WERI-Rb-1 (cell line): ENCODE measurements around the gene EIF4E2.

Source experiments
- DNase-seq: peaks from one replicate; pipeline ENCODE4 v3.0.0-alpha.2; 2020
- H3K27ac ChIP-seq: fragments of 250-450 bp; sonication (Bioruptor Pico); 2 replicates; pipeline ENCODE4 v1.5.1; 2020; ENCODE audit warnings: mild to moderate bottlenecking, moderate library complexity
- H3K27me3 ChIP-seq: fragments of 250-450 bp; sonication (Bioruptor Pico); 2 replicates; pipeline ENCODE4 v1.5.1; 2021; ENCODE audit warnings: mild to moderate bottlenecking, low read depth, moderate library complexity; ENCODE audit not compliant: insufficient read depth, severe bottlenecking
- H3K36me3 ChIP-seq: fragments of 250-450 bp; sonication (Bioruptor Pico); 2 replicates; pipeline ENCODE4 v1.5.1; 2020; ENCODE audit warnings: mild to moderate bottlenecking, moderate library complexity
- H3K4me3 ChIP-seq: 2 replicates; pipeline ENCODE4 v1.5.1; 2011; ENCODE audit warnings: low read depth, mild to moderate bottlenecking, control low read depth, low read length
- H3K9me3 ChIP-seq: fragments of 250-450 bp; sonication (Bioruptor Pico); 2 replicates; pipeline ENCODE4 v1.5.1; 2021; ENCODE audit warnings: mild to moderate bottlenecking, moderate library complexity; ENCODE audit not compliant: severe bottlenecking
- CTCF ChIP-seq: IDR thresholded peaks from 2 replicates; pipeline ENCODE4 v1.5.1; 2011; ENCODE audit warnings: low read depth, mild to moderate bottlenecking, control low read depth, inconsistent platforms, low read length

EIF4E2 gene

DNA sequence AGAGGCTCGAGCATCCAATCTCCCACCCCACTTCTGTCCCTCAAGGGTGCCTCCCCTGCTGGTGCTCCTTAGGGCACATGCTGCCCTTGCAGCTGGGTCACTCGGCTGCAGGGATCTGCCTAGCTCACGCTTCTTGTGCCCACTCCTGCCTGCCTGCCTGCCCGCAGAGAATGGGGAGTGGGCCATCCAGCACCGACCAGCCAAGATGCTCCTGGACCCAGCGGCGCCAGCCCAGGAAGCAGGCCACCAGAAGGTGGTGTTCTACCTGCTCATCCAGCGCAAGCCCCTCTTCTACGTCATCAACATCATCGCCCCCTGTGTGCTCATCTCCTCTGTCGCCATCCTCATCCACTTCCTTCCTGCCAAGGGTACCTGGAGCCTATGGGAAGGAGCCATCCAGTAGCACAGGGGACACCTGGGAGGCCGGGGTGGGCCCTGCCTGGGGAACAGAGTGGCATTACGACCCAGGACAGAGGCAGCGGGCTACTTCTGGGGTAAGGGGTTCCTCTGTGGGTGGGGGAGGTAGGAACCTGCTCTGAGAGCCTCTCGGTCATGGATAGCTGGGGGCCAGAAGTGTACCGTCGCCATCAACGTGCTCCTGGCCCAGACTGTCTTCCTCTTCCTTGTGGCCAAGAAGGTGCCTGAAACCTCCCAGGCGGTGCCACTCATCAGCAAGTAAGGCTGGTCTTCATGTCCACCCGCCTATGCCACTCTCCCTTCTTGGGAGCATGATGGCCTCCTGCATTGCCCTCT lies 7.6 kb upstream of the EIF4E2 start:
- peaks cover 14% of the 10 kb centered on the region for H3K36me3 ChIP-seq
- no peak for DNase-seq
- no peaks in the 10 kb centered on the region for H3K27me3 ChIP-seq
- no peak overlapping the region for H3K4me3 ChIP-seq
- TF ChIP-seq CTCF: no peak
- H3K9me3 ChIP-seq: no peaks in the 10 kb centered on the region
- no peak overlapping the region for H3K27ac ChIP-seq

DNA sequence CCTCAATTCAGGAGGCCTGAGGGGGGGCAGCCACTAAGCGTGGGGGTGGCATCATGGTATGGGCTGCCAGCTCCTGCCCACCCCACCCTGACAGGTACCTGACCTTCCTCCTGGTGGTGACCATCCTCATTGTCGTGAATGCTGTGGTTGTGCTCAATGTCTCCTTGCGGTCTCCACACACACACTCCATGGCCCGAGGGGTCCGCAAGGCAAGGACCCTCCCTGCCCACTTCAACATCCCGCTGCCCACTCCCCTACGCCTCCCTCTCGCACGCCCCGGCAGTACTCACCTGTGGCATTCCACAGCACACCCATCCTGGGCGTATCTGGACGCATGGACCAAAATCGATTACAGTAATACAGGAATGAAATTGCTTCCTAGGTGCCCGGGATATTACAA lies 7.0 kb upstream of the EIF4E2 start:
- peaks cover 18% of the 10 kb centered on the region for H3K36me3 ChIP-seq
- no peak for DNase-seq
- no peak overlapping the region for H3K27ac ChIP-seq
- no peak for TF ChIP-seq CTCF
- no peaks in the 10 kb centered on the region for H3K27me3 ChIP-seq
- H3K4me3 ChIP-seq: no peak overlapping the region
- no peaks in the 10 kb centered on the region for H3K9me3 ChIP-seq

- H3K36me3 ChIP-seq: peaks cover 22% of the 10 kb centered on the region
- no peak for TF ChIP-seq CTCF
These were observed 6.4 kb upstream of the EIF4E2 start for GRCh38 chr2:232543928-232544631.

GRCh38 chr2:232544674-232545073 lies 5.8 kb upstream of the EIF4E2 start:
- peaks cover 3% of the 10 kb centered on the region for H3K9me3 ChIP-seq
- no peak for DNase-seq
- no peak overlapping the region for H3K27ac ChIP-seq
- no peak overlapping the region for H3K4me3 ChIP-seq
- peaks cover 24% of the 10 kb centered on the region for H3K36me3 ChIP-seq
- no peaks in the 10 kb centered on the region for H3K27me3 ChIP-seq
- no peak for TF ChIP-seq CTCF

More at GRCh38 chr2:232543928-232544631, 6.4 kb upstream of the EIF4E2 start:
- H3K9me3 ChIP-seq: peaks cover under 1% of the 10 kb centered on the region
- DNase-seq: no peak
- no peaks in the 10 kb centered on the region for H3K27me3 ChIP-seq
- no peak overlapping the region for H3K27ac ChIP-seq
- no peak overlapping the region for H3K4me3 ChIP-seq

- Histone ChIP-seq H3K36me3 (peaks cover 24% of the 10 kb centered on the region), H3K27me3 (no peaks in the 10 kb centered on the region), H3K4me3 (no peak overlapping the region), H3K27ac (no peak overlapping the region), H3K9me3 (peaks cover 3% of the 10 kb centered on the region)
- no peak for TF ChIP-seq CTCF
- no peak for DNase-seq
These were observed 4.7 kb upstream of the EIF4E2 start for GRCh38 chr2:232545511-232546375.
